ENCODE data around the gene VEGFB. TPM values are rescaled to one million over a fixed set of nuclear protein-coding genes. Genes with fewer than 3 reads are reported as not detected.

VEGFB gene
- total RNA-seq, 1 donor from 2014 or later: 66.7 TPM

GRCh38 chr11:64206457-64207255, 27.7 kb upstream of the VEGFB start, which contains the start of gene FERMT3:
TSS of gene FERMT3 (plus strand) at chr11:64206721. CDS start at chr11:64207365, 644 bp downstream.
- Mint-ChIP-seq H3K4me1 (peaks cover 30% of the 10 kb centered on the region), H3K27me3 (no peaks in the 10 kb centered on the region), H3K36me3 (ENCODE audit: low read depth) (peaks cover 71% of the 10 kb centered on the region), H3K27ac (peak within 1 kb of the TSS; percentile 92), H3K4me3 (peak within 1 kb of the TSS; percentile 88), H3K9me3 (no peaks in the 10 kb centered on the region)
- peak; percentile 93 for DNase-seq
- intact Hi-C loops (cut with micrococcal nuclease): loop anchor here (1.0 to 2.0 kb wide), 4 partner anchors 19 to 99 kb away; partner anchors contain the start of genes ESRRA, FKBP2, NUDT22 and TRPT1

GRCh38 chr11:64207256-64208085, 26.9 kb upstream of the VEGFB start:
- Mint-ChIP-seq H3K27ac (peak overlapping the region; percentile 92), H3K36me3 (ENCODE audit: low read depth) (peaks cover 72% of the 10 kb centered on the region), H3K4me3 (peak overlapping the region; percentile 88), H3K27me3 (no peaks in the 10 kb centered on the region), H3K9me3 (no peaks in the 10 kb centered on the region), H3K4me1 (peaks cover 32% of the 10 kb centered on the region)
- DNase-seq: peak; percentile 93
- intact Hi-C loops (cut with micrococcal nuclease): loop anchor here (1.0 to 2.0 kb wide), 2 partner anchors 19 to 33 kb away; partner anchors contain the start of genes FKBP2, NUDT22 and TRPT1

DNA sequence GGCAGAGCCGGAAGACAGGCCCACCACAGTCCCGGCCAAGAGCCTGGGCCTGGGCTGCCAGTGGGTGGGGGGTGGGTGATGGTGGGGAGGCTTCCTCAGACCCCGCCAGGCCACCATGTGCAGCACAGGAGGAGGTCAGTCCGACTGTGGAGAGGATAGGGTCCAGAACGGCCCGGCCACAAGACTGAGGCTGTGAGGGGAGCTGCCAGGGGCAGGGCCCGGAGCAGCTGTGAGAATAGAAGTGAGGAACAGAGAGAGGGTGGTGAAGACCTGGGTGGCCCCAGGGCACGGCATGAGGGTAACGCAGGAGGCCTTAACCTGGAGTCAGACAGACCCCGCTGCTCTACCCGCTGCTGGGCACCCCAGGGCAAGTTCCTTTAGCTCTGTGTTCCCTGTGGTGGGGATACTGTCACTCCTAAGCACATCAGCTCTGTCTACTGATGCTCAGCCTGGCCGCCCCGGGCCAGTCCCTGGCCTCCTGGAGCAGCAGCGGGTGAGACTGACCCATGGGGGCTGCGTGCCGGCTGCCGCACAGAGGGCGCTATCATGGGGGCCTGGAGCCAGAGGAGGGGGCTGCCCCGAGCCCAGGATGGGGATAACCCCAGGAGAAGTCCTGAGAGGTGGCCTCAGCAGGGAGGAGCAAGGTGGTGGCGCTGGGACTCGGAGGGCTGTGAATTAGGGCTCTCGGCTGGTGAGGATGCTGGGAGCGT, 26.1 kb upstream of the VEGFB start:
- peak overlapping the region; percentile 92 for H3K27ac Mint-ChIP-seq
- peaks cover 73% of the 10 kb centered on the region for H3K36me3 Mint-ChIP-seq (ENCODE audit: low read depth)
- intact Hi-C loops (cut with micrococcal nuclease): no loop called here
- peak overlapping the region; percentile 88 for H3K4me3 Mint-ChIP-seq
- no peaks in the 10 kb centered on the region for H3K9me3 Mint-ChIP-seq
- H3K27me3 Mint-ChIP-seq: no peaks in the 10 kb centered on the region
- H3K4me1 Mint-ChIP-seq: peaks cover 33% of the 10 kb centered on the region
- no peak for DNase-seq

GRCh38 chr11:64208796-64209562, 25.4 kb upstream of the VEGFB start:
- Mint-ChIP-seq H3K4me3 (peak overlapping the region; percentile 20), H3K27ac (peak overlapping the region; percentile 92), H3K27me3 (no peaks in the 10 kb centered on the region), H3K4me1 (peaks cover 33% of the 10 kb centered on the region), H3K36me3 (ENCODE audit: low read depth) (peaks cover 71% of the 10 kb centered on the region), H3K9me3 (no peaks in the 10 kb centered on the region)
- intact Hi-C loops (cut with micrococcal nuclease): no loop called here
- peak; percentile 53 for DNase-seq

GRCh38 chr11:64209563-64209843, 24.9 kb upstream of the VEGFB start:
- Mint-ChIP-seq H3K27me3 (no peaks in the 10 kb centered on the region), H3K27ac (peak overlapping the region; percentile 45), H3K9me3 (no peaks in the 10 kb centered on the region), H3K4me1 (peaks cover 28% of the 10 kb centered on the region), H3K4me3 (no peak overlapping the region), H3K36me3 (ENCODE audit: low read depth) (peaks cover 69% of the 10 kb centered on the region)
- no peak for DNase-seq
- intact Hi-C loops (cut with micrococcal nuclease): no loop called here

DNA sequence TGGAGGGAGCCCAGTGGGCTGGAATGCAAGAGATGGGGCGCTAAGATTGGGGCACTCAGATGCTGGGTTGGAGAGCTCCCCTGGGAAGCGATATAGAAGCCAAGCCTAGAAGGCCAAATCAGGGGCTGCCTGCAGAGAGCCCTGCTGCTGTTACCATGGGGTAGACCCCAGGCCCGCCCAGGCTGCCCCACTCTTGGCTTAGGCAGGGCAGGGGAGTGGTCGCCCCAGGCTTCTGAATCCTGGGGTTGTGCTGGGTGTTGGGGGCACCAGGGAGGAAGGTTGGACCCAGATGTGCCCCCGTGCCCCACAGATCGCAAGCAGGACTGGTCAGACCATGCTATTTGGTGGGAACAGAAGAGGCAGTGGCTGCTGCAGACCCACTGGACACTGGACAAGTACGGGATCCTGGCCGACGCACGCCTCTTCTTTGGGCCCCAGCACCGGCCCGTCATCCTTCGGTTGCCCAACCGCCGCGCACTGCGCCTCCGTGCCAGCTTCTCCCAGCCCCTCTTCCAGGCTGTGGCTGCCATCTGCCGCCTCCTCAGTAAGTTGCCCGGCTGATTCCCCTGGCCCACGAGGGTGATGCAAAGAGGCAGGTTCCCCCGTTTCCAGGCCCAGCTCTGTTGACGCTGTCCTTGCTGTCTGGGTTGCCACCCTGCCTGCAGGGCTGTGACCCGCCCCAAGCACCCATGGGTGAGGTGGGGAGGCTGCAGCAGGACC, 23.9 kb upstream of the VEGFB start:
- Mint-ChIP-seq H3K9me3 (no peaks in the 10 kb centered on the region), H3K4me3 (no peak overlapping the region), H3K27ac (peak overlapping the region; percentile 34), H3K27me3 (no peaks in the 10 kb centered on the region), H3K36me3 (ENCODE audit: low read depth) (peaks cover 74% of the 10 kb centered on the region), H3K4me1 (peaks cover 29% of the 10 kb centered on the region)
- no peak for DNase-seq
- intact Hi-C loops (cut with micrococcal nuclease): no loop called here

- Mint-ChIP-seq H3K27ac (peak overlapping the region; percentile 6), H3K27me3 (no peaks in the 10 kb centered on the region), H3K4me1 (peaks cover 25% of the 10 kb centered on the region), H3K36me3 (ENCODE audit: low read depth) (peaks cover 69% of the 10 kb centered on the region), H3K4me3 (no peak overlapping the region), H3K9me3 (no peaks in the 10 kb centered on the region)
- no peak for DNase-seq
- intact Hi-C loops (cut with micrococcal nuclease): no loop called here
These were observed 23.1 kb upstream of the VEGFB start for GRCh38 chr11:64211181-64211872.

GRCh38 chr11:64216879-64217278, 17.5 kb upstream of the VEGFB start:
- no peaks in the 10 kb centered on the region for H3K9me3 Mint-ChIP-seq
- H3K4me3 Mint-ChIP-seq: no peak overlapping the region
- no peak overlapping the region for H3K27ac Mint-ChIP-seq
- no peak for DNase-seq
- intact Hi-C loops (cut with micrococcal nuclease): no loop called here
- H3K36me3 Mint-ChIP-seq (ENCODE audit: low read depth): peaks cover 60% of the 10 kb centered on the region
- peaks cover 15% of the 10 kb centered on the region for H3K4me1 Mint-ChIP-seq
- no peaks in the 10 kb centered on the region for H3K27me3 Mint-ChIP-seq

DNA sequence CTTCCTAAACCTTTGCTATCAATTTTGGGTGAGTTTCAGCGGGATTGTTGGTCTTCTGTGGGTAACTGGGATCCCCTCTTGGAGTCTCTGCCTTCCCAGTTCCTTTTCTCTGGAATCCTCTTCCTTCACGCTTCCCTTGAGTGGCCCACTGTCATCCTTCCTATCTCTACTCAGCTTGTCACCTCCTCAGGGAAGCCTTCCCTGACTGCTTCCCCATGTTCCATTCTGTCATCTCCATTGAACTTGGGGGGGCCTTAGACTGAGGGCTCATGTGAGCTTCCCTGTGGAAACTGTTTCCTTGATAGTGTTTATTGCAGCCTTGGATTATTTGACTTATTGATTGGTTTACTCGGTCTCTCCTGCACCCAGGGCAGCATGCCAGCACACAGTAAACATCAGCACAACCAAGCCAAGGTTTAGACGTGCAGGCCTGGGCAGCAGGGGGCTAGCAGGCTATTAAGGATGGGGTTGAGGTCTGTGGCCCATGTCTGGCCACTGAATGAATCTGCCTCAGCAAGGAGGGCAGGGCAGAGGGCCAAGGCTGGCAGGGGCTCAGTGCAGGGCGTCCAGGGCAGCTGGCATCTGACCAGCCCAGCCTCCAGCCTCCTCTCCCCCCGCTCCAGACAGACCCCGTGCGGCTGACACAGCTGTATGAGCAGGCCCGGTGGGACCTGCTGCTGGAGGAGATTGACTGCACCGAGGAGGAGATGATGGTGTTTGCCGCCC, 15.6 kb upstream of the VEGFB start:
- no peak for DNase-seq
- no peak overlapping the region for H3K4me3 Mint-ChIP-seq
- intact Hi-C loops (cut with micrococcal nuclease): no loop called here
- no peaks in the 10 kb centered on the region for H3K9me3 Mint-ChIP-seq
- peaks cover 9% of the 10 kb centered on the region for H3K4me1 Mint-ChIP-seq
- peak overlapping the region; percentile 36 for H3K27ac Mint-ChIP-seq
- H3K36me3 Mint-ChIP-seq (ENCODE audit: low read depth): peaks cover 51% of the 10 kb centered on the region
- H3K27me3 Mint-ChIP-seq: no peaks in the 10 kb centered on the region

- Mint-ChIP-seq H3K36me3 (ENCODE audit: low read depth) (peaks cover 52% of the 10 kb centered on the region), H3K27ac (no peak overlapping the region), H3K4me1 (peaks cover 8% of the 10 kb centered on the region), H3K4me3 (no peak overlapping the region), H3K27me3 (no peaks in the 10 kb centered on the region), H3K9me3 (no peaks in the 10 kb centered on the region)
- no peak for DNase-seq
- intact Hi-C loops (cut with micrococcal nuclease): no loop called here
These were observed 15.1 kb upstream of the VEGFB start for GRCh38 chr11:64219354-64219684.

DNA sequence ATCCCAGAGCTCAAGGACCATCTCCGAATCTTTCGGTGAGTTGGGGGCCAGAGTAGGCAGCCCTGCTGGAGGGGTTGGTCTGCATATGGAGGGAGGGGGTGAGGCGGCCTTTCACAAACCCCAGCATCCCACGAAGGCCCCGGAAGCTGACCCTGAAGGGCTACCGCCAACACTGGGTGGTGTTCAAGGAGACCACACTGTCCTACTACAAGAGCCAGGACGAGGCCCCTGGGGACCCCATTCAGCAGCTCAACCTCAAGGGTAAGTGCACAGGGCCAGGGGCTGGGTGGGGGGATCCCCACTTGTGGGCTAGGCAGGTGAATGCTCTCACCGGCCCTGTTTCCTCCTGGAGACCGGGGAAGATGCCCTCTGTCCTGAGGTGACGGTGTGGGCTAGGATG, 14.6 kb upstream of the VEGFB start:
- Mint-ChIP-seq H3K36me3 (ENCODE audit: low read depth) (peaks cover 49% of the 10 kb centered on the region), H3K4me3 (no peak overlapping the region), H3K27me3 (no peaks in the 10 kb centered on the region), H3K9me3 (no peaks in the 10 kb centered on the region), H3K4me1 (peaks cover 8% of the 10 kb centered on the region), H3K27ac (no peak overlapping the region)
- intact Hi-C loops (cut with micrococcal nuclease): no loop called here
- DNase-seq: no peak

DNA sequence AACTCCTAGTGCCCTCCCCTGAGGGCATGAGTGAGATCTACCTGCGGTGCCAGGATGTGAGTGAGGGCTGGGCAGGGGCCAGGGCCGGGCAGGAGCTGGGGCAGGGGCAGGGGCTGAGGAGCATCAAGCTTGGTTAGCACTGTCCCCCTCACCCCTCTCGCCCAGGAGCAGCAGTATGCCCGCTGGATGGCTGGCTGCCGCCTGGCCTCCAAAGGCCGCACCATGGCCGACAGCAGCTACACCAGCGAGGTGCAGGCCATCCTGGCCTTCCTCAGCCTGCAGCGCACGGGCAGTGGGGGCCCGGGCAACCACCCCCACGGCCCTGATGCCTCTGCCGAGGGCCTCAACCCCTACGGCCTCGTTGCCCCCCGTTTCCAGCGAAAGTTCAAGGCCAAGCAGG, 14.1 kb upstream of the VEGFB start:
- intact Hi-C loops (cut with micrococcal nuclease): no loop called here
- DNase-seq: no peak
- H3K27me3 Mint-ChIP-seq: no peaks in the 10 kb centered on the region
- no peak overlapping the region for H3K4me3 Mint-ChIP-seq
- no peaks in the 10 kb centered on the region for H3K9me3 Mint-ChIP-seq
- H3K36me3 Mint-ChIP-seq (ENCODE audit: low read depth): peaks cover 47% of the 10 kb centered on the region
- H3K27ac Mint-ChIP-seq: no peak overlapping the region
- peaks cover 8% of the 10 kb centered on the region for H3K4me1 Mint-ChIP-seq

Measured in activated CD4-positive, alpha-beta T cell treated with anti-CD3 and anti-CD28 coated beads, Interleukin-2, amount 10 ng/mL, durations not matched to agents 24 days and 14 days (primary cell).